GM13977 (cell line): ENCODE data around the gene IFITM1.
A peak's percentile ranks its signal among the peaks of the same experiment; 100 is the strongest.

ENCODE experiments used
- DNase-seq: peaks from one replicate; pipeline ENCODE4 v3.0.0; 2012; ENCODE audit warnings: low spot score
- CTCF ChIP-seq: IDR thresholded peaks from 2 replicates; pipeline ENCODE4 v1.5.1; 2012; ENCODE audit warnings: mild to moderate bottlenecking, control low read depth; ENCODE audit not compliant: insufficient read depth; ENCODE audit errors: extremely low read depth, missing control alignments
- in situ Hi-C: fragments of 300-500 bp; cut with MboI; formaldehyde crosslinking; loops from one replicate; pipeline ENCODE4 v1.12.0; 2022; ENCODE audit warnings: low sequenced_read_pairs, low pct_unique_long_range_greater_than_20kb, mixed read lengths, inconsistent platforms; ENCODE audit not compliant: unreplicated experiment

The IFITM1 gene

DNA sequence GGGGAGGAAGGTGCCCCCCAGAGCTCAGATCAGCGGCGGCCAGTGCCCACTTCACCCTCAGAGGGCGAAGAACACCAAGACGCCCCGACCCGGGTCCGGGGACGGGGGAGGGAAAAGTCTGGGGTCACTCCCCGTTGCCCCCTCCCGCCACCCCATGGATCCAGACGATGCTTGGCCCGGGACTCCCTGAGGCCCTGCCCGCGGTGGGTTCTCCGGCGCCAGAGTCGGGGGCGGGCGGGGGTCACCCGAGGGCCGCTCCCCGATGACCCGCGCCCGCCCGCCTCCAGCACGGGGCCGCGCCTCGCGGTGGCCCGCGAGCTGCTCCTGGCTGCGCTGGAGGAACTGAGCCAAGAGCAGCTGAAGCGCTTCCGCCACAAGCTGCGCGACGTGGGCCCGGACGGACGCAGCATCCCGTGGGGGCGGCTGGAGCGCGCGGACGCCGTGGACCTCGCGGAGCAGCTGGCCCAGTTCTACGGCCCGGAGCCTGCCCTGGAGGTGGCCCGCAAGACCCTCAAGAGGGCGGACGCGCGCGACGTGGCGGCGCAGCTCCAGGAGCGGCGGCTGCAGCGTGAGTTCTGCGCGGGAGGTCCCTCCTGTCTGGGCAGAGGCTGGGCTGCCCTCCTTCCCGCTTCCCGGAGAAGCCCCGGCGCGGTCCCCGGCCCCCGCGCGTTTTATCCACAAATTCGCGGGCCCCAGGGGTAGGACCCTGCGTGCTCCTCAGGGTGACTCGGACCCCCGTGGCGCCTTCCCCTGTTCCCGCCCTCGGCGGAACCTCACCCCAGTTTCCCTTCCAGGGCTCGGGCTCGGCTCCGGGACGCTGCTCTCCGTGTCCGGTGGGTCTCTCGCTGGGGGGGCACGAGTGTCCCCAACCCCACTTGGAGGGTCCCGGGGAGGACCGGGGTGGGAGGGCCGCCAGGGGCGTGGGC is 34.5 kb upstream of the IFITM1 start:
- TF ChIP-seq CTCF, result no peak
- in situ Hi-C loops, result no loop called here
- no peak for DNase-seq

DNA sequence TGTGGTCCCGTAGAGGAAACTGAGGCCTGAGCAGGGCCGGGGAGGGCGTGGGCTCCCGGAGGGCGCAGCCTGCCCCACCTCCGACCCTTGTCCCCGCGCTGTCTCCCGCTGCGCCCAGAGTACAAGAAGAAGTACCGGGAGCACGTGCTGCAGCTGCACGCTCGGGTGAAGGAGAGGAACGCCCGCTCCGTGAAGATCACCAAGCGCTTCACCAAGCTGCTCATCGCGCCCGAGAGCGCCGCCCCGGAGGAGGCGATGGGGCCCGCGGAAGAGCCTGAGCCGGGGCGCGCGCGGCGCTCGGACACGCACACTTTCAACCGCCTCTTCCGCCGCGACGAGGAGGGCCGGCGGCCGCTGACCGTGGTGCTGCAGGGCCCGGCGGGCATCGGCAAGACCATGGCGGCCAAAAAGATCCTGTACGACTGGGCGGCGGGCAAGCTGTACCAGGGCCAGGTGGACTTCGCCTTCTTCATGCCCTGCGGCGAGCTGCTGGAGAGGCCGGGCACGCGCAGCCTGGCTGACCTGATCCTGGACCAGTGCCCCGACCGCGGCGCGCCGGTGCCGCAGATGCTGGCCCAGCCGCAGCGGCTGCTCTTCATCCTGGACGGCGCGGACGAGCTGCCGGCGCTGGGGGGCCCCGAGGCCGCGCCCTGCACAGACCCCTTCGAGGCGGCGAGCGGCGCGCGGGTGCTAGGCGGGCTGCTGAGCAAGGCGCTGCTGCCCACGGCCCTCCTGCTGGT is 33.7 kb upstream of the IFITM1 start:
- peak; percentile 10 for TF ChIP-seq CTCF
- peak; percentile 66 for DNase-seq

DNA sequence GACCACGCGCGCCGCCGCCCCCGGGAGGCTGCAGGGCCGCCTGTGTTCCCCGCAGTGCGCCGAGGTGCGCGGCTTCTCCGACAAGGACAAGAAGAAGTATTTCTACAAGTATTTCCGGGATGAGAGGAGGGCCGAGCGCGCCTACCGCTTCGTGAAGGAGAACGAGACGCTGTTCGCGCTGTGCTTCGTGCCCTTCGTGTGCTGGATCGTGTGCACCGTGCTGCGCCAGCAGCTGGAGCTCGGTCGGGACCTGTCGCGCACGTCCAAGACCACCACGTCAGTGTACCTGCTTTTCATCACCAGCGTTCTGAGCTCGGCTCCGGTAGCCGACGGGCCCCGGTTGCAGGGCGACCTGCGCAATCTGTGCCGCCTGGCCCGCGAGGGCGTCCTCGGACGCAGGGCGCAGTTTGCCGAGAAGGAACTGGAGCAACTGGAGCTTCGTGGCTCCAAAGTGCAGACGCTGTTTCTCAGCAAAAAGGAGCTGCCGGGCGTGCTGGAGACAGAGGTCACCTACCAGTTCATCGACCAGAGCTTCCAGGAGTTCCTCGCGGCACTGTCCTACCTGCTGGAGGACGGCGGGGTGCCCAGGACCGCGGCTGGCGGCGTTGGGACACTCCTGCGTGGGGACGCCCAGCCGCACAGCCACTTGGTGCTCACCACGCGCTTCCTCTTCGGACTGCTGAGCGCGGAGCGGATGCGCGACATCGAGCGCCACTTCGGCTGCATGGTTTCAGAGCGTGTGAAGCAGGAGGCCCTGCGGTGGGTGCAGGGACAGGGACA is 32.9 kb upstream of the IFITM1 start:
- peak; percentile 55 for DNase-seq
- in situ Hi-C loops, result no loop called here

More for the DNA sequence above, 33.7 kb upstream of the IFITM1 start:
- in situ Hi-C loops, result no loop called here

GRCh38 chr11:281486-282161 is 32.2 kb upstream of the IFITM1 start:
- no peak for DNase-seq
- in situ Hi-C loops, result no loop called here
- no peak for TF ChIP-seq CTCF

More for the DNA sequence above, 32.9 kb upstream of the IFITM1 start:
- TF ChIP-seq CTCF, result no peak

GRCh38 chr11:282171-282570 is 31.7 kb upstream of the IFITM1 start:
- no peak for DNase-seq
- in situ Hi-C loops, result no loop called here
- TF ChIP-seq CTCF, result no peak
